Endothelial cell of hepatic sinusoid (primary cell): ENCODE data around the gene PCDH19.

Experiments
- in situ Hi-C: cut with HindIII; loops from 2 replicates; pipeline ENCODE4 v1.10.0; 2017; ENCODE audit warnings: low sequenced_read_pairs

The PCDH19 gene

DNA sequence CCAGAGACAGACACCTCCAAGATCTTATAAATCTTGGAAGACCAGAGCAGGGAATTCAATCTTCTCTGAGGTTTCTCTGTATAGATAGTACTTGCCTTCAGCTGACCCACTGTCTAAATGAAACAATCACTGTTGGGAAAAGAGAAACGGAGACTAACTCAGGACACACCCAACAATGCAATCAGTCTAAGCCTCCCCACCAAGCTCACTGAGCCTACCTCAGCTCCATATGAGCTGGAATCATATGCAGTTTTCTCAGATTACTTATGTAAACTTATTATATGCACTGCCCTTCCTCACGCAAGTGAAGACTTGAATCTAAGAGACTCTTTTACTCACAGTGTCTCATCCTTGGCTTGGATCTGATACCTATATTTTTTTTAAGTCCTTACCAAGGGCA is 110.5 kb downstream of the PCDH19 start:
- in situ Hi-C loops: no loop called here

DNA sequence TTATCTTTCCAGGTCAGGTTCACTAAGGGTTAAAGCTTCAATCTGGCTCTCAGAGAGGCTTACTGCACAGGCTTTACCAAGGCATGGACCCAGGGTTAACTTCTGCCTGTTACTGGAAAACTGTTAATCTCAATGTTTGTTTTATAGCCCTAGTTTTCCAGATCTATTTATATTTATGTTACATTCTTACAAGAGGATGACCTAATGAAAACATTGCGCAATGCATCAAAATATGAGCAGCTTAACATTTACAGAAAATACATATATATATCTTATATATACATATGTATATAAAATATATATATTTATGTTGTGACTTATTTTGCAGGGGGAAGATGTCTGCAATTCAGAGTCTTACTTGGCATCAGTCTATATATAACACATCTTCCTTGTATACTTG is 112.3 kb downstream of the PCDH19 start:
- in situ Hi-C loops: no loop called here

GRCh38 chrX:100296183-100296753 is 113.8 kb downstream of the PCDH19 start:
- in situ Hi-C loops: no loop called here

- in situ Hi-C loops: no loop called here
These were observed 115.1 kb downstream of the PCDH19 start for GRCh38 chrX:100294965-100295364.

DNA sequence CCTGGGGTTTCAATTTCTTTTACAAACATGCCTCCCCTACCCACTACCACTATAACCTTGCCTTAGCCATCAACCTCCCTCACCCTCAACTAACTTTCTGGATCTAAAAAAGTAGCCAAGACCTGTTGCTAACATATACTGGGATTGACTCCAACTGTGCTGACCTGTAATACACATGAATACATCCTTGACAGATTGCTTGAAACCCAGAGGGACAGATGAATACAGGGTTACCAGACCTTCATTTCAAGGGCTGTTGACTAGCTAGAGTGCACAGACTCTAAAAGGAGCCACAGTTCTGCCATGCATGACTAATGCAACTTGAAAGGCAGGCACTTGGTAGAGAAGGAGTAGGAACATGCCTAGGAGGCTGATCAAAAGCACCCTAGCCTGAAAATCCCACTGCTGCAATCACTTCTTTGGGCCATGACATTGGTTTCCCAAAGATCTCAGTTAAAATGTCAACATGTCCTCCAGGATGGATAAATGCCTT is 121.0 kb downstream of the PCDH19 start:
- in situ Hi-C loops: no loop called here

GRCh38 chrX:100277231-100277630 is 132.8 kb downstream of the PCDH19 start:
- in situ Hi-C loops: no loop called here

DNA sequence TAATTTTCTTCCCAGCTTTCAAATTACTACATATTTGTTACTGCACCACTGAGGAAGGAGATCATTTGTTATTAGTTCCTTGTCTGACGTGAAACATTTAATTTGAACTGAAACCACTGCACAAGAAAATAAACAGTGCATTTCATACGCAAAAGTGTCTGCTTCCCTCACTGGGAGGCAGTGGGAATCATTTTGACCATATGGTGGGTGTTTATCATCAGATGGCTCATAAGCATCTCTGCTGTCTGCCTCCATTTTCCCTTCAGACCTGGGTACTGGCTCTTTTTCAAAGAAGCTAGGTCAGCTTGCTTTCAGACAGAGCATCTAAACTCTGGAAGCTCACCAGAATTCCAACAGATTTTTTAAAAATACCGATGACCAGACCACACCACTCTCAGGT is 135.2 kb downstream of the PCDH19 start:
- in situ Hi-C loops: no loop called here

DNA sequence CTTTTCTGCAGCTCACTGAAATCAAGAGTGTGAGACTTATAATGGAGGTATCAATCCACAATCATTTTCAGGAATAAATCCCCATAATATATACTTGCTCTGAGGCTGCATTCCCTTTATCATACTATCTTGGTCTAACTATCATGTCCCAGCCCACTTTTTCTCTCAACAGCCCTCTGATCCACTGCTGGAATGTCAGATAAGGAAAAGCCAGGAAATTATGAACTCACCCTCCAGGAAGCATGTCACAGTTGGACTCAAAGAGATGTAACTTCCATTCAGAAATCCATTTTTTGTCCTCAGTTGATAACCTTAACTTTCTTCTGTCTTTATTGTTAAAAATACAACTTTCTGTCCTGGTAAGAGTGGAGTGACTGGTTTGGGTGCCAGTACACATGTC is 144.9 kb downstream of the PCDH19 start:
- in situ Hi-C loops: no loop called here

- in situ Hi-C loops: no loop called here
These were observed 145.9 kb downstream of the PCDH19 start for GRCh38 chrX:100264200-100264599.

- in situ Hi-C loops: no loop called here
These were observed 146.4 kb downstream of the PCDH19 start for GRCh38 chrX:100263650-100264049.

- in situ Hi-C loops: no loop called here
These were observed 161.1 kb downstream of the PCDH19 start for GRCh38 chrX:100248885-100249493.

DNA sequence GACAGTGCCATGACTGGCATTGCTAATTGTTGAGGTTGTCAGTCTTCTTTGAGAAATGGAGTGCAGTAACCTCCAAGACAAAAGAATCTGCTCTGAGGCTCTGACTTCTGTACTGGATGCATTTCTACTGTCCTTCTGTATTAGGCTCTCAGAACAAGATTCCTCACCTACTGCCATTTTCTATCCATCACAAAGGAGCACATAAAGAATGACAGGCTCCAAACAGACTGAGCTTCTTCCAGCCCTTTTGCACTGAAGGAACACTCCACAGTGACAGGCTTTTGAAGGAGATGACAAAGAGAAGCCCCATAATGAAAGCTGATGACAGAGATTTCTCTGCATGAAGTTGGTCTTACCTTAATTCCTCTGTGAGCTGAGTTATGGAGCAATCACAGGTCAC is 162.2 kb downstream of the PCDH19 start:
- in situ Hi-C loops: no loop called here

GRCh38 chrX:100244681-100245080 is 165.4 kb downstream of the PCDH19 start:
- in situ Hi-C loops: no loop called here
